SK-N-SH (cell line): ENCODE measurements around the gene SSR1. TPM values are rescaled to one million over a fixed set of nuclear protein-coding genes. Genes with fewer than 3 reads are reported as not detected.
"Not testable (repeated sequence)": the region's sequence is repeated elsewhere in the genome, so short reads cannot be mapped to it uniquely, and the experiment has no call there.

Experiments used
- CTCF ChIA-PET: fragments of 300-600, 350-600 bp; formaldehyde crosslinking; extraction: SDS; loops from one replicate; lab custom pipeline; 2021; lab: Yijun Ruan, JAX
- POLR2A ChIA-PET: fragments of 350-600 bp; sonication (Branson Sonifier 250); formaldehyde crosslinking; extraction: SDS; loops from one replicate; lab custom pipeline; 2020; ENCODE audit warnings: antibody characterized with exemption, inconsistent platforms; lab: Yijun Ruan, JAX
- DNase-seq: peaks from one replicate; pipeline ENCODE4 v3.0.0; 2012
- H2AFZ ChIP-seq: fragments of 200-600 bp; sonication (generic); 2 replicates; pipeline ENCODE4 v1.8.1; 2016; ENCODE audit warnings: antibody characterized with exemption, mild to moderate bottlenecking, low read depth
- H3F3A ChIP-seq: fragments of 200-600 bp; sonication (generic); replicated peaks from 2 replicates; pipeline ENCODE3; 2016; ENCODE audit warnings: antibody characterized with exemption, mild to moderate bottlenecking; ENCODE audit not compliant: insufficient read depth
- H3K27ac ChIP-seq, 2 experiments: fragments of 200-500 bp in 1 of 2; fragments of 200-600 bp in 1 of 2; sonication (Bioruptor generic) in 1 of 2; sonication (generic), shearing (Covaris generic) in 1 of 2; 2 replicates each; pipeline versions ENCODE4 v1.5.1 to v1.6.1; 2014 to 2016; ENCODE audit warnings: low read depth in 2 of 2, inconsistent platforms in 1 of 2, low read length in 1 of 2, mild to moderate bottlenecking in 1 of 2, mixed read lengths in 1 of 2
- H3K27me3 ChIP-seq: fragments of 200-600 bp; sonication (generic), shearing (Covaris generic); 2 replicates; pipeline ENCODE4 v1.6.1; 2016; ENCODE audit warnings: mixed run types; ENCODE audit not compliant: insufficient read depth
- H3K36me3 ChIP-seq, 2 experiments: fragments of 200-500 bp in 1 of 2; fragments of 200-600 bp in 1 of 2; sonication (Bioruptor generic) in 1 of 2; sonication (generic) in 1 of 2; replicated peaks in 1 of 2; 2 replicates each; pipeline versions ENCODE3 to v1.5.1; 2014 to 2016; ENCODE audit warnings: low read length in 1 of 2, mild to moderate bottlenecking in 1 of 2; ENCODE audit not compliant: insufficient read depth in 2 of 2, control insufficient read depth in 1 of 2
- H3K4me1 ChIP-seq, 2 experiments: fragments of 200-500 bp in 1 of 2; fragments of 200-600 bp in 1 of 2; sonication (Bioruptor generic) in 1 of 2; sonication (generic), shearing (Covaris generic) in 1 of 2; 2 replicates each; pipeline versions ENCODE4 v1.5.1 to v1.6.1; 2014 to 2016; ENCODE audit warnings: low read depth in 1 of 2, low read length in 1 of 2, mixed run types in 1 of 2; ENCODE audit not compliant: insufficient read depth in 2 of 2, control insufficient read depth in 1 of 2
- H3K4me2 ChIP-seq: fragments of 200-600 bp; sonication (generic), shearing (Covaris generic); 2 replicates; pipeline ENCODE4 v1.6.1; 2017; ENCODE audit warnings: mixed run types
- H3K4me3 ChIP-seq, 2 experiments: fragments of 200-500 bp in 1 of 2; fragments of 200-600 bp in 1 of 2; sonication (Bioruptor generic) in 1 of 2; sonication (generic), shearing (Covaris generic) in 1 of 2; 2 replicates each; pipeline versions ENCODE4 v1.5.1 to v1.8.1; 2014 to 2016; ENCODE audit warnings: low read depth in 2 of 2, inconsistent platforms in 1 of 2, low read length in 1 of 2, mild to moderate bottlenecking in 1 of 2, mixed read lengths in 1 of 2, moderate library complexity in 1 of 2
- H3K79me2 ChIP-seq: fragments of 200-600 bp; sonication (generic); 2 replicates; pipeline ENCODE4 v1.8.1; 2017; ENCODE audit warnings: mild to moderate bottlenecking; ENCODE audit not compliant: insufficient read depth
- H3K9ac ChIP-seq: fragments of 200-600 bp; sonication (generic); 2 replicates; pipeline ENCODE4 v1.6.1; 2017; ENCODE audit warnings: mixed run types
- H3K9me2 ChIP-seq: fragments of 200-600 bp; sonication (generic); 2 replicates; pipeline ENCODE4 v1.6.1; 2017; ENCODE audit warnings: mixed run types
- H3K9me3 ChIP-seq: fragments of 200-600 bp; sonication (generic); 2 replicates; pipeline ENCODE4 v1.6.1; 2017; ENCODE audit warnings: mixed run types, mild to moderate bottlenecking, moderate library complexity
- H4K20me1 ChIP-seq: fragments of 200-600 bp; sonication (generic); 2 replicates; pipeline ENCODE4 v1.6.1; 2017; ENCODE audit warnings: mild to moderate bottlenecking, mixed run types; ENCODE audit not compliant: insufficient read depth
- WGBS: methylation state at CpG from one replicate; pipeline ENCODE4 v1.1.6; 2017; ENCODE audit warnings: low lambda C conversion rate; 5-methylcytosine and 5-hydroxymethylcytosine counted together
- polyA plus RNA-seq, 3 experiments: library from polyadenylated mRNA; depleted of rRNA; stranded (reverse); fragments of >200 nt; gene quantifications; 2 replicates each; pipeline ENCODE4 v1.2.3, GENCODE V29; 2012

SSR1 gene
- polyA plus RNA-seq, 1 of the 3 experiments (the other 2 are of a cell fraction): 50.7 TPM

- H4K20me1 ChIP-seq, H3K4me1 ChIP-seq, POLR2A ChIA-PET, H2AFZ ChIP-seq, H3K27me3 ChIP-seq, H3K27ac ChIP-seq, H3K79me2 ChIP-seq, H3K4me2 ChIP-seq, H3K9me3 ChIP-seq, H3K9ac ChIP-seq, H3F3A ChIP-seq, CTCF ChIA-PET, H3K36me3 ChIP-seq, H3K4me3 ChIP-seq, DNase-seq, H3K9me2 ChIP-seq: not testable (repeated sequence)
- WGBS: 19% methylated on average over 3 of the region's 3 CpGs
Observed at GRCh38 chr6:7351916-7352315, 38.9 kb upstream of the SSR1 start.

GRCh38 chr6:7350591-7350990 is 37.6 kb upstream of the SSR1 start:
- H3K36me3 ChIP-seq, H4K20me1 ChIP-seq, H3K27ac ChIP-seq, H3K9ac ChIP-seq, H3F3A ChIP-seq, H3K27me3 ChIP-seq, DNase-seq, H3K9me2 ChIP-seq, H3K4me1 ChIP-seq, H3K9me3 ChIP-seq, H3K4me2 ChIP-seq, H2AFZ ChIP-seq, H3K4me3 ChIP-seq, CTCF ChIA-PET, POLR2A ChIA-PET, H3K79me2 ChIP-seq: not testable (repeated sequence)
- 69% methylated on average over 1 of the region's 1 CpG for WGBS

GRCh38 chr6:7347551-7347997 is 34.6 kb upstream of the SSR1 start:
- H3K4me3 ChIP-seq, CTCF ChIA-PET, H3K4me1 ChIP-seq, H2AFZ ChIP-seq, H3K27me3 ChIP-seq, H4K20me1 ChIP-seq, H3K27ac ChIP-seq, H3K4me2 ChIP-seq, H3K36me3 ChIP-seq, H3F3A ChIP-seq, POLR2A ChIA-PET, DNase-seq, H3K9me2 ChIP-seq, H3K79me2 ChIP-seq, H3K9ac ChIP-seq, H3K9me3 ChIP-seq: not testable (repeated sequence)
- WGBS: 48% methylated on average over 2 of the region's 2 CpGs

GRCh38 chr6:7344773-7345450 is 31.9 kb upstream of the SSR1 start:
- not testable (repeated sequence) for H2AFZ ChIP-seq
- WGBS: 66% methylated on average over 10 of the region's 10 CpGs

More at GRCh38 chr6:7344773-7345450, 31.9 kb upstream of the SSR1 start:
- H3K79me2 ChIP-seq, H3K4me2 ChIP-seq, H3K27me3 ChIP-seq, H3K9me3 ChIP-seq, POLR2A ChIA-PET, H3K4me1 ChIP-seq, H3K27ac ChIP-seq, H3K9me2 ChIP-seq, H3F3A ChIP-seq, H3K9ac ChIP-seq, H3K36me3 ChIP-seq, DNase-seq, H3K4me3 ChIP-seq, H4K20me1 ChIP-seq: not testable (repeated sequence)
- CTCF ChIA-PET: interaction anchor here (0.9 kb wide), 1 partner anchor 21 kb away, joined by 3 read pairs; no protein-coding TSS in a partner anchor
